ENCODE data around the gene TFEC. TPM values are rescaled to one million over a fixed set of nuclear protein-coding genes. Genes with fewer than 3 reads are reported as not detected.

TFEC gene
- total and polyA plus RNA-seq, 8 donors = 0.16 to 4.1 (median 0.38) TPM

- DNase-seq = no peak
- no peaks in the 10 kb centered on the region for H3K9me3 ChIP-seq
- no peaks in the 10 kb centered on the region for H3K36me3 ChIP-seq
- H3K27ac ChIP-seq = no peak overlapping the region
- TF ChIP-seq CTCF (IDR thresholded peaks at IDR 0.05) = no peak
- no peak for ATAC-seq
- FAIRE-seq = no peak
- WGBS, 2 donors = 79 to 80% methylated on average over 11 of the region's 11 CpGs
- H3K4me3 ChIP-seq = no peak overlapping the region
- intact Hi-C loops (cut with DNase I) = no loop called here
- no peaks in the 10 kb centered on the region for H3K27me3 ChIP-seq
- no peaks in the 10 kb centered on the region for H3K4me1 ChIP-seq
These were observed 141.4 kb downstream of the TFEC start for GRCh38 chr7:115888981-115889668.

- no peaks in the 10 kb centered on the region for H3K27me3 ChIP-seq
- DNase-seq = no peak
- 64 to 67% methylated on average over 2 of the region's 2 CpGs for WGBS, 2 donors
- no peaks in the 10 kb centered on the region for H3K4me1 ChIP-seq
- no peaks in the 10 kb centered on the region for H3K36me3 ChIP-seq
- no peak for TF ChIP-seq CTCF (IDR thresholded peaks at IDR 0.05)
- H3K4me3 ChIP-seq = no peak overlapping the region
- intact Hi-C loops (cut with DNase I) = no loop called here
- no peak for ATAC-seq
- H3K27ac ChIP-seq = no peak overlapping the region
- no peak for FAIRE-seq
- H3K9me3 ChIP-seq = no peaks in the 10 kb centered on the region
These were observed 145.0 kb downstream of the TFEC start for GRCh38 chr7:115885550-115885949.

Other genes with a start within 250 kb of the TFEC start
- gene TES, start 179.8 kb upstream of the TFEC start, total RNA-seq = 10 to 100 TPM; 17.3 to 37.0 (median 27.2) TPM
- 10 to 100 TPM; 10.6 to 17.3 TPM for gene TES, start 179.8 kb upstream of the TFEC start, polyA plus RNA-seq

Measured in pancreas (tissue), 10 donors.